DOHH2 (cell line): Measurements from ENCODE around the gene PHC1.

ENCODE experiments used
- CTCF ChIP-seq: fragments of 200-600 bp; sonication (generic); IDR thresholded peaks from one replicate; pipeline ENCODE4 v1.5.1; 2014; ENCODE audit warnings: antibody characterized with exemption, mild to moderate bottlenecking, low read depth, low read length; ENCODE audit not compliant: poor library complexity, severe bottlenecking
- EZH2phosphoT487 ChIP-seq: fragments of 200-600 bp; sonication (generic); IDR thresholded peaks from 2 replicates; pipeline ENCODE4 v1.6.1; 2017; ENCODE audit warnings: borderline replicate concordance, mild to moderate bottlenecking, antibody characterized with exemption, low read length, moderate library complexity, mixed read lengths

- TF ChIP-seq CTCF (no peak), EZH2phosphoT487 (no peak)
Measured at GRCh38 chr12:8891976-8892375, 22.3 kb upstream of the PHC1 start.
